Endothelial cell of umbilical vein (primary cell): ENCODE data around the gene DPP7. TPM values are rescaled to one million over a fixed set of nuclear protein-coding genes. Genes with fewer than 3 reads are reported as not detected.

Experiments
- BruUV-seq: library from RNA; stranded (reverse); fragments of 400-500 nt; replicated peaks from 2 replicates; lab custom pipeline; 2021; lab: Mats Ljungman, UMichigan
- CTCF ChIA-PET: fragments of 300-600, 350-600 bp; sonication (Branson Sonifier 250); formaldehyde crosslinking; loops from one replicate; lab custom pipeline; 2021; ENCODE audit warnings: antibody characterized with exemption, inconsistent platforms; lab: Charles Lee
- POLR2A ChIA-PET: fragments of 300-600, 350-600 bp; sonication (Branson Sonifier 250); formaldehyde crosslinking; loops from one replicate; lab custom pipeline; 2021; ENCODE audit warnings: antibody characterized with exemption, inconsistent platforms; lab: Charles Lee
- DNase-seq: peaks from one replicate; pipeline ENCODE4 v3.0.0-alpha.2; 2011; ENCODE audit warnings: low read depth, low spot score
- FAIRE-seq: peaks from 2 replicates; lab custom pipeline; 2011; peaks lifted over from hg19 to GRCh38; lab: Jason Lieb, UNC
- H2AFZ ChIP-seq: 2 replicates; pipeline ENCODE4 v1.6.0; 2012; ENCODE audit warnings: low read depth, low read length, control low read depth, inconsistent platforms
- H3K27ac ChIP-seq: 2 replicates; pipeline ENCODE4 v1.5.1; 2011; ENCODE audit warnings: low read depth, mild to moderate bottlenecking, control low read depth, low read length, moderate library complexity; ENCODE audit not compliant: insufficient read depth
- H3K27me3 ChIP-seq, 2 experiments: 2 replicates each; pipeline versions ENCODE4 v1.6.0 to v1.6.1; 2011; ENCODE audit warnings: low read length in 2 of 2, mixed read lengths in 1 of 2; ENCODE audit not compliant: control insufficient read depth in 2 of 2, insufficient read depth in 2 of 2
- H3K36me3 ChIP-seq, 2 experiments: 2 replicates in 1 of 2; 3 replicates in 1 of 2; pipeline ENCODE4 v1.5.1; 2011; ENCODE audit warnings: low read length in 2 of 2, mild to moderate bottlenecking in 1 of 2, moderate library complexity in 1 of 2; ENCODE audit not compliant: control insufficient read depth in 2 of 2, insufficient read depth in 2 of 2; ENCODE audit errors: extremely low read depth in 1 of 2
- H3K4me1 ChIP-seq: 3 replicates; pipeline ENCODE4 v1.5.1; 2011; ENCODE audit warnings: mild to moderate bottlenecking, low read length; ENCODE audit not compliant: control insufficient read depth, insufficient read depth; ENCODE audit errors: extremely low read depth
- H3K4me2 ChIP-seq: 2 replicates; pipeline ENCODE4 v1.6.1; 2011; ENCODE audit warnings: low read length, control low read depth, mixed read lengths; ENCODE audit not compliant: insufficient read depth
- H3K4me3 ChIP-seq, 3 experiments: fragments of 200-600 bp in 1 of 3; sonication (generic), shearing (Covaris generic) in 1 of 3; replicated peaks in 1 of 3; 2 replicates each; pipeline ENCODE4 v1.5.1; 2011 to 2016; ENCODE audit warnings: control low read depth in 3 of 3, low read length in 3 of 3, mild to moderate bottlenecking in 2 of 3, inconsistent platforms in 1 of 3, low read depth in 1 of 3, moderate library complexity in 1 of 3; ENCODE audit not compliant: insufficient read depth in 1 of 3
- H3K79me2 ChIP-seq: 2 replicates; pipeline ENCODE4 v1.6.0; 2012; ENCODE audit warnings: low read length, inconsistent platforms; ENCODE audit not compliant: control insufficient read depth, insufficient read depth
- H3K9ac ChIP-seq: replicated peaks from 2 replicates; pipeline ENCODE3; 2011; ENCODE audit warnings: low read length, control low read depth; ENCODE audit not compliant: insufficient read depth; ENCODE audit errors: extremely low read depth
- H3K9me1 ChIP-seq: replicated peaks from 3 replicates; pipeline ENCODE4 v1.6.0; 2011; ENCODE audit warnings: mild to moderate bottlenecking, low read length; ENCODE audit not compliant: control insufficient read depth, insufficient read depth; ENCODE audit errors: extremely low read depth
- H3K9me3 ChIP-seq: replicated peaks from 2 replicates; pipeline ENCODE4 v1.5.1; 2012; ENCODE audit warnings: low read length, inconsistent platforms; ENCODE audit not compliant: control insufficient read depth, insufficient read depth
- H4K20me1 ChIP-seq: replicated peaks from 2 replicates; pipeline ENCODE3; 2011; ENCODE audit warnings: mild to moderate bottlenecking, low read length; ENCODE audit not compliant: control insufficient read depth, insufficient read depth; ENCODE audit errors: extremely low read depth
- CTCF ChIP-seq, 2 donors: IDR thresholded peaks; 1 replicate in 1 of 2; 2 replicates in 1 of 2; pipeline ENCODE4 v1.5.1; 2011; ENCODE audit warnings: low read length in 2 of 2, mild to moderate bottlenecking in 2 of 2, moderate library complexity in 2 of 2, control low read depth in 1 of 2, inconsistent platforms in 1 of 2, low read depth in 1 of 2; ENCODE audit not compliant: insufficient read depth in 1 of 2; ENCODE audit errors: extremely low read depth in 1 of 2
- EZH2 ChIP-seq: IDR thresholded peaks from 2 replicates; pipeline ENCODE4 v1.6.1; 2012; ENCODE audit warnings: borderline replicate concordance, low read depth, mild to moderate bottlenecking, moderate library complexity, low read length, inconsistent platforms; ENCODE audit not compliant: severe bottlenecking
- GATA2 ChIP-seq: IDR thresholded peaks from 2 replicates; pipeline ENCODE4 v1.7.0; 2011; ENCODE audit warnings: low read depth, mild to moderate bottlenecking, moderate library complexity, mixed read lengths, low read length; ENCODE audit not compliant: insufficient read length, insufficient read depth
- dilution Hi-C: fragments of 300-500 bp; cut with MboI; formaldehyde crosslinking; loops from one replicate; pipeline ENCODE4 v1.15.0; 2019; ENCODE audit warnings: low sequenced_read_pairs; ENCODE audit not compliant: extremely low pct_ligation_motif_present
- intact Hi-C: fragments of 100-400 bp; cut with micrococcal nuclease; formaldehyde crosslinking; loops from one replicate; pipeline ENCODE4 v1.10.0; 2022
- polyA plus RNA-seq, 4 experiments: library from polyadenylated mRNA; depleted of rRNA in 3 of 4; stranded (reverse) in 3 of 4; unstranded in 1 of 4; fragments of >200 nt; gene quantifications; 2 replicates each; pipeline versions ENCODE4 v1.2.1 to v1.2.3, GENCODE V29; 2011 to 2012; ENCODE audit warnings: missing spikeins in 1 of 4
- total RNA-seq: library from RNA; stranded (reverse); gene quantifications from 2 replicates; pipeline ENCODE4 v1.2.3, GENCODE V29; 2021

The DPP7 gene
- total and polyA plus RNA-seq, 2 donors (not counting 3 experiments of a cell fraction or from before 2014, with no cell fraction given), result 149 to 200 TPM

- no peak for DNase-seq
- peaks cover 3% of the 10 kb centered on the region for H3K4me1 ChIP-seq
- H4K20me1 ChIP-seq, result no peaks in the 10 kb centered on the region
- dilution Hi-C loops (no loop called here), intact Hi-C loops (no loop called here)
- H3K27me3 ChIP-seq, result peaks cover 27 to 31% of the 10 kb centered on the region in 2 experiments
- H2AFZ ChIP-seq, result no peak overlapping the region
- no peak for TF ChIP-seq EZH2
- no peak for TF ChIP-seq CTCF (IDR thresholded peaks at IDR 0.05; ENCODE audit: extremely low read depth in 1 of 2, insufficient read depth in 1 of 2, low read depth in 1 of 2, low read length in 2 of 2)
- TF ChIP-seq GATA2, result no peak
- ChIA-PET CTCF (interaction anchor here (1.3 to 1.8 kb wide), 2 partner anchors 33 to 73 kb away, joined by 4 to 7 read pairs; no protein-coding TSS in a partner anchor), POLR2A (interaction anchor here (0.8 kb wide), 1 partner anchor 60 kb away, joined by 4 read pairs; no protein-coding TSS in a partner anchor)
- H3K36me3 ChIP-seq, result no peaks in the 10 kb centered on the region
- no peak overlapping the region for H3K9ac ChIP-seq
- FAIRE-seq, result no peak
- no peaks in the 10 kb centered on the region for H3K9me3 ChIP-seq
- H3K9me1 ChIP-seq, result no peaks in the 10 kb centered on the region
- no peak overlapping the region for H3K4me3 ChIP-seq
- H3K4me2 ChIP-seq, result no peak overlapping the region
- H3K79me2 ChIP-seq, result no peaks in the 10 kb centered on the region
- no TSS peak for BruUV-seq
- H3K27ac ChIP-seq, result no peak overlapping the region
Observed at GRCh38 chr9:137163805-137164204, 49.3 kb upstream of the DPP7 start.

GRCh38 chr9:137163365-137163715 lies 48.8 kb upstream of the DPP7 start:
- H4K20me1 ChIP-seq, result no peaks in the 10 kb centered on the region
- H3K4me1 ChIP-seq, result peaks cover 3% of the 10 kb centered on the region
- POLR2A ChIA-PET, result interaction anchor here (0.8 kb wide), 1 partner anchor 60 kb away, joined by 4 read pairs; no protein-coding TSS in a partner anchor
- BruUV-seq, result no TSS peak
- dilution Hi-C loops (no loop called here), intact Hi-C loops (no loop called here)
- H2AFZ ChIP-seq, result peak overlapping the region; percentile 88
- no peak for FAIRE-seq
- peak overlapping the region in 2 of 3 experiments; percentile 11 to 24 for H3K4me3 ChIP-seq
- H3K4me2 ChIP-seq, result peak overlapping the region; percentile 48
- no peak for TF ChIP-seq EZH2
- H3K9ac ChIP-seq, result no peak overlapping the region
- H3K36me3 ChIP-seq, result no peaks in the 10 kb centered on the region
- H3K9me1 ChIP-seq, result no peaks in the 10 kb centered on the region
- H3K9me3 ChIP-seq, result no peaks in the 10 kb centered on the region
- peaks cover 27 to 30% of the 10 kb centered on the region in 2 experiments for H3K27me3 ChIP-seq
- CTCF ChIA-PET, result interaction anchor here (1.2 to 1.8 kb wide), 4 partner anchors 8 to 73 kb away, joined by 4 to 12 read pairs (median 6); no protein-coding TSS in a partner anchor
- H3K27ac ChIP-seq, result no peak overlapping the region
- H3K79me2 ChIP-seq, result no peaks in the 10 kb centered on the region
- no peak for DNase-seq
